Testis (tissue), 3 donors: Measurements from ENCODE around the gene TUBGCP6. TPM values are rescaled to one million over a fixed set of nuclear protein-coding genes. Genes with fewer than 3 reads are reported as not detected.

Source experiments
- DNase-seq: peaks from one replicate; pipeline ENCODE4 v3.0.0-alpha.2; 2019
- H3K27ac ChIP-seq, 2 donors: fragments of 200-600 bp; sonication (generic); one replicate each; pipeline ENCODE4 v1.5.1; 2019
- H3K27me3 ChIP-seq: fragments of 200-600 bp; sonication (generic); one replicate; pipeline ENCODE4 v1.5.1; 2019
- H3K36me3 ChIP-seq: fragments of 200-600 bp; sonication (generic); one replicate; pipeline ENCODE4 v1.5.1; 2017; ENCODE audit warnings: low read depth; ENCODE audit errors: missing control alignments
- H3K4me1 ChIP-seq: fragments of 200-600 bp; sonication (generic); one replicate; pipeline ENCODE4 v1.5.1; 2019
- H3K4me3 ChIP-seq, 2 donors: fragments of 200-600 bp; sonication (generic); one replicate each; pipeline ENCODE4 v1.5.1; 2017 to 2019
- H3K9me3 ChIP-seq: fragments of 200-600 bp; sonication (generic); one replicate; pipeline ENCODE4 v1.5.1; 2017
- POLR2A ChIP-seq: fragments of 450-650 bp; IDR thresholded peaks from one replicate; pipeline ENCODE4 v1.6.1; 2017; ENCODE audit warnings: antibody characterized with exemption, mild to moderate bottlenecking, moderate library complexity
- WGBS, 2 donors: methylation state at CpG; one replicate each; pipeline ENCODE4 v1.1.5; 2018; 5-methylcytosine and 5-hydroxymethylcytosine counted together
- intact Hi-C: fragments of 100-400 bp; cut with DNase I; formaldehyde crosslinking; loops from one replicate; pipeline ENCODE4 v1.15.1; 2023; ENCODE audit warnings: low total_unique reads
- polyA plus RNA-seq: library from polyadenylated mRNA; stranded (reverse); fragments of 350-450 nt; fragmentation: Illumina TruSeq; extraction: RNeasy Lipid Tissue Mini Kit (QIAGEN cat#74804); gene quantifications from one replicate; pipeline ENCODE4 v1.2.3, GENCODE V29; 2014; ENCODE audit warnings: low read depth, low replicate concordance; ENCODE audit not compliant: insufficient read depth
- total RNA-seq, 2 donors: library from RNA; depleted of rRNA; stranded (reverse); fragments of >200 nt; gene quantifications; one replicate each; pipeline ENCODE4 v1.2.3, GENCODE V29; 2016
- TF ChIP-seq, protein P1 (sequence below), 3 experiments: fragments of 450-650 bp in 2 of 3; fragments of 200-600 bp in 1 of 3; sonication (generic) in 1 of 3; IDR thresholded peaks; one replicate each; pipeline ENCODE4 v1.5.1; 2016 to 2019; ENCODE audit warnings: antibody characterized with exemption in 3 of 3, mild to moderate bottlenecking in 2 of 3, moderate library complexity in 1 of 3

The TUBGCP6 gene
- total and polyA plus RNA-seq, 3 donors from 2014 or later: 40.2 to 143 (median 136) TPM

GRCh38 chr22:50272044-50272802, 27.4 kb upstream of the TUBGCP6 start:
- Histone ChIP-seq H3K4me1 (peaks cover 43% of the 10 kb centered on the region), H3K9me3 (no peaks in the 10 kb centered on the region), H3K4me3 (peak overlapping the region; percentile 8 to 46), H3K27ac (no peak overlapping the region), H3K36me3 (no peaks in the 10 kb centered on the region), H3K27me3 (no peaks in the 10 kb centered on the region)
- WGBS, 2 donors: 47 to 48% methylated on average over 9 to 26 of the region's 26 CpGs
- intact Hi-C loops: no loop called here
- DNase-seq: no peak
- no peak for TF ChIP-seq POLR2A
- TF ChIP-seq, protein P1, sequence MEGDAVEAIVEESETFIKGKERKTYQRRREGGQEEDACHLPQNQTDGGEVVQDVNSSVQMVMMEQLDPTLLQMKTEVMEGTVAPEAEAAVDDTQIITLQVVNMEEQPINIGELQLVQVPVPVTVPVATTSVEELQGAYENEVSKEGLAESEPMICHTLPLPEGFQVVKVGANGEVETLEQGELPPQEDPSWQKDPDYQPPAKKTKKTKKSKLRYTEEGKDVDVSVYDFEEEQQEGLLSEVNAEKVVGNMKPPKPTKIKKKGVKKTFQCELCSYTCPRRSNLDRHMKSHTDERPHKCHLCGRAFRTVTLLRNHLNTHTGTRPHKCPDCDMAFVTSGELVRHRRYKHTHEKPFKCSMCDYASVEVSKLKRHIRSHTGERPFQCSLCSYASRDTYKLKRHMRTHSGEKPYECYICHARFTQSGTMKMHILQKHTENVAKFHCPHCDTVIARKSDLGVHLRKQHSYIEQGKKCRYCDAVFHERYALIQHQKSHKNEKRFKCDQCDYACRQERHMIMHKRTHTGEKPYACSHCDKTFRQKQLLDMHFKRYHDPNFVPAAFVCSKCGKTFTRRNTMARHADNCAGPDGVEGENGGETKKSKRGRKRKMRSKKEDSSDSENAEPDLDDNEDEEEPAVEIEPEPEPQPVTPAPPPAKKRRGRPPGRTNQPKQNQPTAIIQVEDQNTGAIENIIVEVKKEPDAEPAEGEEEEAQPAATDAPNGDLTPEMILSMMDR (IDR thresholded peaks at IDR 0.05): no peak

- no peaks in the 10 kb centered on the region for H3K27me3 ChIP-seq
- peak overlapping the region; percentile 8 to 46 for H3K4me3 ChIP-seq
- intact Hi-C loops: no loop called here
- H3K9me3 ChIP-seq: no peaks in the 10 kb centered on the region
- peak; percentile 63 for DNase-seq
- peaks cover 44% of the 10 kb centered on the region for H3K4me1 ChIP-seq
- 1 to 3% methylated on average over 15 of the region's 45 CpGs for WGBS, 2 donors
- no peak overlapping the region for H3K27ac ChIP-seq
- H3K36me3 ChIP-seq: no peaks in the 10 kb centered on the region
- TF ChIP-seq POLR2A: no peak
- TF ChIP-seq, protein P1 (IDR thresholded peaks at IDR 0.05): no peak
Observed at GRCh38 chr22:50271519-50271970, 26.7 kb upstream of the TUBGCP6 start.

- no peaks in the 10 kb centered on the region for H3K27me3 ChIP-seq
- H3K4me1 ChIP-seq: peaks cover 44% of the 10 kb centered on the region
- H3K36me3 ChIP-seq: no peaks in the 10 kb centered on the region
- peak overlapping the region; percentile 45 to 46 for H3K4me3 ChIP-seq
- 1% methylated on average over 37 to 53 of the region's 53 CpGs for WGBS, 2 donors
- DNase-seq: peak; percentile 79
- intact Hi-C loops: no loop called here
- no peaks in the 10 kb centered on the region for H3K9me3 ChIP-seq
- peak overlapping the region in 1 of 2 donors; percentile 10 for H3K27ac ChIP-seq
- TF ChIP-seq POLR2A: no peak
Observed at GRCh38 chr22:50270666-50271394, 26.0 kb upstream of the TUBGCP6 start.

- Histone ChIP-seq H3K4me3 (peak within 1 kb of the TSS; percentile 45 to 46), H3K9me3 (no peaks in the 10 kb centered on the region), H3K4me1 (peaks cover 44% of the 10 kb centered on the region), H3K27me3 (no peaks in the 10 kb centered on the region), H3K36me3 (no peaks in the 10 kb centered on the region), H3K27ac (peak within 1 kb of the TSS; percentile 10 to 75)
- 0% methylated on average over 4 to 71 of the region's 92 CpGs for WGBS, 2 donors
- TF ChIP-seq, protein P1 (IDR thresholded peaks at IDR 0.05): no peak
- no peak for TF ChIP-seq POLR2A
- intact Hi-C loops: no loop called here
- peak; percentile 49 for DNase-seq
Observed at GRCh38 chr22:50269970-50270665, 25.3 kb upstream of the TUBGCP6 start, which contains the start of gene MAPK11. MAPK11 (minus strand) TSS chr22:50270380; CDS start chr22:50270292, 88 bp downstream.

GRCh38 chr22:50269573-50269969, 24.7 kb upstream of the TUBGCP6 start:
- no peak for DNase-seq
- Histone ChIP-seq H3K4me1 (peaks cover 44% of the 10 kb centered on the region), H3K36me3 (no peaks in the 10 kb centered on the region), H3K27ac (peak overlapping the region in 1 of 2 donors; percentile 75), H3K4me3 (peak overlapping the region; percentile 45 to 46), H3K9me3 (no peaks in the 10 kb centered on the region), H3K27me3 (no peaks in the 10 kb centered on the region)
- intact Hi-C loops: no loop called here
- WGBS, 2 donors: 0 to 12% methylated on average over 2 to 16 of the region's 18 CpGs
- no peak for TF ChIP-seq POLR2A
- TF ChIP-seq, protein P1 (IDR thresholded peaks at IDR 0.05): no peak
